Body of pancreas (tissue), 4 donors: ENCODE measurements around the gene U2AF2. TPM values are rescaled to one million over a fixed set of nuclear protein-coding genes. Genes with fewer than 3 reads are reported as not detected.

Experiments
- ATAC-seq: fragments of 150-250 bp; one replicate; pipeline ENCODE4 v1.9.1; 2016
- DNase-seq, 4 donors: peaks; one replicate each; pipeline ENCODE4 v3.0.0-alpha.2; 2019
- H3K27ac ChIP-seq, 4 donors: fragments of 200-600 bp; sonication (generic); 1 replicate in 3 of 4; 2 replicates in 1 of 4; pipeline versions ENCODE4 v1.5.1 to v1.6.1; 2016 to 2019; ENCODE audit warnings: mild to moderate bottlenecking in 1 of 4, mixed read lengths in 1 of 4, moderate library complexity in 1 of 4
- H3K27me3 ChIP-seq, 2 donors: fragments of 200-600 bp; sonication (generic); one replicate each; pipeline ENCODE4 v1.6.0; 2016; ENCODE audit warnings: mild to moderate bottlenecking in 1 of 2
- H3K36me3 ChIP-seq, 2 donors: fragments of 200-600 bp; sonication (generic); replicated peaks in 1 of 2; 2 replicates each; pipeline ENCODE4 v1.5.1; 2016; ENCODE audit warnings: low read depth in 2 of 2; ENCODE audit not compliant: insufficient read depth in 1 of 2
- H3K4me1 ChIP-seq: fragments of 200-600 bp; sonication (generic); one replicate; pipeline ENCODE4 v1.6.0; 2016
- H3K4me3 ChIP-seq, 2 donors: fragments of 200-600 bp; sonication (generic); 1 replicate in 1 of 2; 2 replicates in 1 of 2; pipeline ENCODE4 v1.5.1; 2016 to 2019
- H3K9me3 ChIP-seq, 3 donors: fragments of 200-600 bp; sonication (generic); 1 replicate in 2 of 3; 2 replicates in 1 of 3; pipeline ENCODE4 v1.5.1; 2016
- CTCF ChIP-seq, 7 experiments: fragments of 450-650 bp in 4 of 7; fragments of 200-600 bp in 3 of 7; sonication (generic) in 3 of 7; IDR thresholded peaks; one replicate each; pipeline ENCODE4 v1.5.1; 2016 to 2019; ENCODE audit warnings: antibody characterized with exemption in 7 of 7
- POLR2A ChIP-seq, 3 donors: fragments of 450-650 bp; IDR thresholded peaks; one replicate each; pipeline ENCODE4 v1.6.1; 2016; ENCODE audit warnings: antibody characterized with exemption in 3 of 3, mild to moderate bottlenecking in 2 of 3
- WGBS, 2 donors: methylation state at CpG; one replicate each; pipeline ENCODE4 v1.1.5; 2017; 5-methylcytosine and 5-hydroxymethylcytosine counted together
- intact Hi-C: fragments of 100-400 bp; cut with DNase I; formaldehyde crosslinking; loops from one replicate; pipeline ENCODE4 v1.15.1; 2023
- small RNA-seq: library from RNA; depleted of rRNA; stranded (forward); fragments of <200 nt; gene quantifications from one replicate; pipeline ENCODE3, GENCODE V24; 2016
- total RNA-seq, 2 donors: library from RNA; depleted of rRNA; stranded (reverse); fragments of >200 nt; gene quantifications; one replicate each; pipeline ENCODE4 v1.1.0, GENCODE V29; 2016

U2AF2 gene
- total RNA-seq, 2 donors from 2014 or later, result 53.4 to 106 TPM

GRCh38 chr19:55723491-55723890 is 68.7 kb downstream of the U2AF2 start:
- no peaks in the 10 kb centered on the region for H3K27me3 ChIP-seq
- DNase-seq (no peak), ATAC-seq (no peak)
- intact Hi-C loops, result no loop called here
- H3K27ac ChIP-seq, result no peak overlapping the region
- no peaks in the 10 kb centered on the region for H3K4me1 ChIP-seq
- WGBS, 2 donors, result 78 to 84% methylated on average over 8 of the region's 8 CpGs
- TF ChIP-seq CTCF (IDR thresholded peaks at IDR 0.05), result no peak
- TF ChIP-seq POLR2A (IDR thresholded peaks at IDR 0.05), result no peak
- no peak overlapping the region for H3K4me3 ChIP-seq
- H3K9me3 ChIP-seq, result no peaks in the 10 kb centered on the region
- H3K36me3 ChIP-seq, result no peaks in the 10 kb centered on the region

Small RNA genes lying within 50 kb of the gene (small RNA-seq; reads per million reads assigned to genes)
- gene AC010525.2, result not detected

Other genes starting within 250 kb of the U2AF2 start
- gene UBE2S, start 247.2 kb upstream of the U2AF2 start, total RNA-seq, result 1 to 10 TPM; 6.5 to 7.9 TPM
- gene SHISA7, start 211.7 kb upstream of the U2AF2 start, total RNA-seq, result not detected
- 10 to 100 TPM; 38.4 to 75.8 TPM for gene ISOC2, start 193.4 kb upstream of the U2AF2 start, total RNA-seq
- not detected for gene C19orf85, start 190.3 kb upstream of the U2AF2 start, total RNA-seq
- gene ZNF628, start 178.4 kb upstream of the U2AF2 start, total RNA-seq, result 1 to 10 TPM; 3.4 to 8.2 TPM
- 1 to 10 TPM; 4.2 to 8.2 TPM for gene NAT14, start 169.8 kb upstream of the U2AF2 start, total RNA-seq
- 1 to 10 TPM; 2.6 to 3.3 TPM for gene SSC5D, start 166.6 kb upstream of the U2AF2 start, total RNA-seq
- gene SBK2, start 117.9 kb upstream of the U2AF2 start, total RNA-seq, result not detected
- not detected for gene SBK3, start 109.5 kb upstream of the U2AF2 start, total RNA-seq
- gene ZNF579, start 74.2 kb upstream of the U2AF2 start, total RNA-seq, result 1 to 10 TPM; 3.3 to 6.2 TPM
- gene FIZ1, start 55.5 kb upstream of the U2AF2 start, total RNA-seq, result 10 to 100 TPM in 1 of 2 donors, 1 to 10 TPM in 1; 5.7 to 13.5 TPM
- 10 to 100 TPM; 29.7 to 45.4 TPM for gene ZNF524, start 54.7 kb upstream of the U2AF2 start, total RNA-seq
- 10 to 100 TPM in 1 of 2 donors, 1 to 10 TPM in 1; 6.5 to 14.8 TPM for gene ZNF865, start 49.4 kb upstream of the U2AF2 start, total RNA-seq
- gene ZNF784, start 30.5 kb upstream of the U2AF2 start, total RNA-seq, result 1 to 10 TPM; 6.9 to 9.6 TPM
- gene ZNF580, start 14.0 kb upstream of the U2AF2 start, total RNA-seq, result 10 to 100 TPM; 29.7 to 36.1 TPM
- gene ZNF581, start 11.4 kb upstream of the U2AF2 start, total RNA-seq, result 10 to 100 TPM; 16.8 to 20.2 TPM
- gene CCDC106, start 6.8 kb upstream of the U2AF2 start, total RNA-seq, result 10 to 100 TPM in 1 of 2 donors, 1 to 10 TPM in 1; 5.9 to 15.0 TPM
- gene EPN1, start 20.2 kb downstream of the U2AF2 start, total RNA-seq, result 10 to 100 TPM; 52.1 to 52.4 TPM
- not detected for gene NLRP9, start 83.4 kb downstream of the U2AF2 start, total RNA-seq
- not detected for gene RFPL4A, start 104.1 kb downstream of the U2AF2 start, total RNA-seq
- gene RFPL4AL1, start 114.1 kb downstream of the U2AF2 start, total RNA-seq, result 1 to 10 TPM in 1 of 2 donors, not detected in 1; 2.3 TPM
- not detected for gene NLRP11, start 177.0 kb downstream of the U2AF2 start, total RNA-seq
- not detected for gene NLRP4, start 181.5 kb downstream of the U2AF2 start, total RNA-seq